NCI-H2029 (cell line): ENCODE data around the gene ALDH16A1.
"Not testable (repeated sequence)": the region's sequence is repeated elsewhere in the genome, so short reads cannot be mapped to it uniquely, and the experiment has no call there.

ENCODE experiments used
- DNase-seq: peaks from one replicate; lab custom pipeline; 2025; lab: John Stamatoyannopoulos, UW

ALDH16A1 gene

GRCh38 chr19:49465371-49465770 is 12.3 kb downstream of the ALDH16A1 start:
- no peak for DNase-seq

- no peak for DNase-seq
These were observed 15.2 kb downstream of the ALDH16A1 start for GRCh38 chr19:49468199-49468598.

GRCh38 chr19:49468746-49469447 is 15.9 kb downstream of the ALDH16A1 start:
- no peak for DNase-seq

- DNase-seq = no peak
These were observed 17.0 kb downstream of the ALDH16A1 start for GRCh38 chr19:49469828-49470614.

- DNase-seq = no peak
These were observed 17.6 kb downstream of the ALDH16A1 start for GRCh38 chr19:49470615-49470978.

GRCh38 chr19:49472936-49473335 is 19.9 kb downstream of the ALDH16A1 start:
- DNase-seq = no peak

GRCh38 chr19:49473501-49473867 is 20.5 kb downstream of the ALDH16A1 start:
- DNase-seq = not testable (repeated sequence)

GRCh38 chr19:49473868-49474541 is 21.0 kb downstream of the ALDH16A1 start, which contains the start of gene FLT3LG:
Gene FLT3LG (plus strand): TSS chr19:49474215. CDS start chr19:49474640, 425 bp downstream.
- DNase-seq = peak; percentile 62

- DNase-seq = no peak
These were observed 21.5 kb downstream of the ALDH16A1 start for GRCh38 chr19:49474542-49474924.

GRCh38 chr19:49475191-49475917 is 22.3 kb downstream of the ALDH16A1 start:
- DNase-seq = no peak

GRCh38 chr19:49475995-49476880 is 23.2 kb downstream of the ALDH16A1 start:
- DNase-seq = no peak

GRCh38 chr19:49479975-49480628 is 27.1 kb downstream of the ALDH16A1 start:
- DNase-seq = no peak

- DNase-seq = no peak
These were observed 28.1 kb downstream of the ALDH16A1 start for GRCh38 chr19:49481020-49481683.

- DNase-seq = no peak
These were observed 33.2 kb downstream of the ALDH16A1 start for GRCh38 chr19:49486232-49486631.

- DNase-seq = no peak
These were observed 33.8 kb downstream of the ALDH16A1 start for GRCh38 chr19:49486710-49487276.

- peak; percentile 99 for DNase-seq
These were observed 34.4 kb downstream of the ALDH16A1 start, which contains the start of gene RPL13A for GRCh38 chr19:49487277-49488045. Gene RPL13A (plus strand): TSS chr19:49487608. CDS start chr19:49487630, 22 bp downstream.

GRCh38 chr19:49488046-49488862 is 35.2 kb downstream of the ALDH16A1 start:
- no peak for DNase-seq
